B cell (primary cell): ENCODE measurements around the gene CACNA2D1.

Experiments used
- CTCF ChIP-seq: fragments of 200-600 bp; IDR thresholded peaks from one replicate; pipeline ENCODE4 v1.8.0; 2022; ENCODE audit warnings: antibody characterized with exemption, mild to moderate bottlenecking
- EZH2 ChIP-seq: IDR thresholded peaks from 2 replicates; pipeline ENCODE4 v1.6.1; 2012; ENCODE audit warnings: borderline replicate concordance, low read depth, mild to moderate bottlenecking, moderate library complexity, low read length; ENCODE audit not compliant: insufficient read depth, poor library complexity, severe bottlenecking

GRCh38 chr7:82382276-82382675 lies 61.3 kb downstream of the CACNA2D1 start:
- no peak for TF ChIP-seq CTCF
- no peak for TF ChIP-seq EZH2
